Large intestine (tissue), 3 donors: ENCODE data around the gene GMEB1. TPM values are rescaled to one million over a fixed set of nuclear protein-coding genes. Genes with fewer than 3 reads are reported as not detected.
"Not testable (repeated sequence)": the region's sequence is repeated elsewhere in the genome, so short reads cannot be mapped to it uniquely, and the experiment has no call there.

Experiments used
- DNase-seq, 2 donors: peaks; one replicate each; pipeline versions ENCODE4 v3.0.0 to v3.0.0-alpha.2; 2013
- H3K27ac ChIP-seq: one replicate; pipeline ENCODE4 v1.5.1; 2013; ENCODE audit warnings: low read length
- H3K27me3 ChIP-seq: 2 replicates; pipeline ENCODE4 v1.6.1; 2013; ENCODE audit warnings: low read length; ENCODE audit not compliant: control insufficient read depth, insufficient read depth
- H3K36me3 ChIP-seq: 2 replicates; pipeline ENCODE4 v1.6.1; 2013; ENCODE audit warnings: low read length; ENCODE audit not compliant: control insufficient read depth, insufficient read depth
- H3K4me1 ChIP-seq: one replicate; pipeline ENCODE4 v1.6.1; 2013; ENCODE audit warnings: low read length; ENCODE audit not compliant: control insufficient read depth, insufficient read depth
- H3K4me3 ChIP-seq: one replicate; pipeline ENCODE4 v1.5.1; 2013; ENCODE audit warnings: low read length
- H3K9me3 ChIP-seq: one replicate; pipeline ENCODE4 v1.6.1; 2013; ENCODE audit warnings: mild to moderate bottlenecking, low read depth, low read length, moderate library complexity; ENCODE audit not compliant: control insufficient read depth
- whole genome bisulfite sequencing: methylation state at CpG from one replicate; pipeline ENCODE4 v1.1.5; 2013; ENCODE audit warnings: low lambda C conversion rate; ENCODE audit not compliant: insufficient coverage; 5-methylcytosine and 5-hydroxymethylcytosine counted together
- polyA plus RNA-seq: library from polyadenylated mRNA; unstranded; fragments of 120-200 nt; gene quantifications from one replicate; pipeline ENCODE4 v1.2.1, GENCODE V29; 2013

The GMEB1 gene
- polyA plus RNA-seq, 1 donor: 11.6 TPM

GRCh38 chr1:28719332-28719619, 50.7 kb downstream of the GMEB1 start:
- DNase-seq: no peak
- no peaks in the 10 kb centered on the region for H3K4me1 ChIP-seq
- H3K36me3 ChIP-seq: peaks cover 13% of the 10 kb centered on the region
- no peaks in the 10 kb centered on the region for H3K27me3 ChIP-seq
- no peaks in the 10 kb centered on the region for H3K9me3 ChIP-seq
- H3K4me3 ChIP-seq: no peak overlapping the region
- H3K27ac ChIP-seq: no peak overlapping the region

DNA sequence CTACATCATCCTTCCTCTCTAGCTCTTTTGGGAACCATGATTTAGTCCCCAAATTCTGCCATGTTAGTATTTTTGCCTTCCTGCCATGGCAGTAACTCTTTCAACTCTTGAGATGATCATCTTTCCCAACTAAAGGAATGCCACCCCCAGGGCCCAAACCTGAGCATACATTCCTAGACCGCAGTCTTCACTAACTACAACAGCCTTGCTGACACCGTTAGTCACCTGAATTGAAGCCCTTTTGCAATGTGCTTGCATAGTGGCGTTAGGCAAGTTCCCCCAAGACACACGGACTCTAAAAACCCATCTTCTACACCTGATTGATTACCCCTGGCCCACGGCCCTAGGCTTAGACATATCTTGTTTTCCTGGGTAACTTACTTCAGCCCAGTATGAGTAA, 51.8 kb downstream of the GMEB1 start:
- no peak for DNase-seq
- Histone ChIP-seq H3K27ac (no peak overlapping the region), H3K4me1 (no peaks in the 10 kb centered on the region), H3K9me3 (no peaks in the 10 kb centered on the region), H3K36me3 (peaks cover 5% of the 10 kb centered on the region), H3K27me3 (no peaks in the 10 kb centered on the region), H3K4me3 (no peak overlapping the region)
- WGBS: no CpG with 5 or more reads among the region's 5 CpGs

- DNase-seq, H3K27ac ChIP-seq, H3K27me3 ChIP-seq, H3K4me1 ChIP-seq, H3K36me3 ChIP-seq, H3K4me3 ChIP-seq, H3K9me3 ChIP-seq: not testable (repeated sequence)
- no CpG with 5 or more reads among the region's 18 CpGs for WGBS
Measured at GRCh38 chr1:28721927-28722326, 53.3 kb downstream of the GMEB1 start.

DNA sequence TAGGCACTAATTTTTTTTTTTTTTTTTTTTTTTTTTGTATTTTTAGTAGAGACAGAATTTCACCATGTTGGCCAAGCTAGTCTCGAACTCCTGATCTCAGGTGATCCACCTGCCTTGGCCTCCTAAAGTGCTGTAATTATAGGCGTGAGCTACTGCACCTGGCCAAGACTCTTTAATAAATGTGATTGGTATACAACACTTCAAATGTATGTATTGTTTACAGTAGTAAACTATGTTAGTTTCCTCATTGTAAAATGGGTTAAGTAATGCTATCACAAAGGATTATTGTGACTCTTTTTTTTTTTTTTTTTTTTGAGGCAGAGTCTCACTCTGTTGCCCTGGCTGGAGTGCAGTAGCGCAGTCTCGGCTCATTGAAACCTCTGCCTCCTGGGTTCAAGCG, 56.8 kb downstream of the GMEB1 start:
- not testable (repeated sequence) for H3K36me3 ChIP-seq, H3K27me3 ChIP-seq, H3K27ac ChIP-seq, DNase-seq, H3K4me3 ChIP-seq, H3K4me1 ChIP-seq, H3K9me3 ChIP-seq
- WGBS: no CpG with 5 or more reads among the region's 5 CpGs

DNA sequence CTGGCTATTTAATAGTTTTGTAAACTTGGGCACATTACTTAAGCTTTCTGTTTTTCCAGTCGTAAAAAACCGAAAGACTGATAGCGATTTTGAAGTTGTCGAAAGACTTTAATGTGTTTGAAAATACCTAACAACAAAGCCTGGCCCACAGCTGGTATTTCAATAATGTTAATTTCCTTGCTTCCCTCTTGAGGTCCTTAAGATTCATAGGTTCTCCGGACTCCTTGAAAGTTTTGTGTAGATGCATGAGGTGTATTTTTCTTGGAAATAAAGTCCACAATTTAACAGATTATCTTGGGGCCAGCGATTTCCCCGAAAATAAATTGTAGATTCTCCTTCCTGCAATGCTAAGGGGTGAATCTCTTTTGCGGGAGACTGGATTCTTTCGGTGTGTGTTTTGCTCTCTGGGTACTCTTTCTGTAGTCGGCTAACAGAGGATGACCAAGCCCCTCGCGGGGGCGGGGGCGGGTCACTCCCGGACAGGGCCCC, 67.4 kb downstream of the GMEB1 start:
- Histone ChIP-seq H3K27me3 (no peaks in the 10 kb centered on the region), H3K4me1 (peaks cover 18% of the 10 kb centered on the region), H3K9me3 (no peaks in the 10 kb centered on the region), H3K27ac (peak overlapping the region; percentile 88), H3K4me3 (peak overlapping the region; percentile 91), H3K36me3 (peaks cover 20% of the 10 kb centered on the region)
- 7% methylated on average over 5 of the region's 15 CpGs for WGBS
- no peak for DNase-seq

DNA sequence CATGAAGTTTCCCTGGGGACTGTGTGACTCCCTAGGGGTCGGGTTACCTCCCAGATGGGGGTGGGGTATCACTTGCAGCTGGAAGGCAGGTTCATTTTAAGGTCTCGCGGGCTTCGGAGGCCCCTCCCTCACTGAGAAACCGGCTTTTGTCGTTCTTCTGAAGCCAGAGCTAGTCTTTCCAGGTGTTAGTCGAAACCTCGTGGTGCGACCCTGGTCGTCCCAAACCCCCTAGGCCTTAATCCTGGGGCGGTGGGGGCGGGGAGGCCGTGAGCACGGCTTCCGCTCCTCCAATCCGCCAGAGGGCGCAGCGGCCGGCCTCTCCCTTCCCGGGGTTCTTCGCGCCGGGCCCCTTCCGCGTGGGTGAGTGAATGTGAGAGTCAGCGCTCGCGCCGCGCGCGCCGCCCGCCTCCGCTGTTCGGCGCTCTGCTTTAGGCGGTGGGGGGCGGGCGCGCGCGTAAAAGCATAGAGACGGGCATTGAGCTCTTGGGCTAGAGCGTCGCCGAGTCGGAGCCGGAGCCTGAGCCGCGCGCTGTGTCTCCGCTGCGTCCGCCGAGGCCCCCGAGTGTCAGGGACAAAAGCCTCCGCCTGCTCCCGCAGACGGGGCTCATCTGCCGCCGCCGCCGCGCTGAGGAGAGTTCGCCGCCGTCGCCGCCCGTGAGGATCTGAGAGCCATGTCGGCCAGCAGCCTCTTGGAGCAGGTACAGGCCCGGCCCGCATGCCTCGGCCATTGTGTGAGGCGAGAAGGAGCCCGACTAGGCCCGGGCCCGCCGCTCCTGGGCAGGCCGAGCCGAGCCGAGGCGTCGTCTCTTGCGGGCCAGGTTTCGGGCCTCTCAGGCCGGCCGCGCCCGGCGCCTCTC, 68.1 kb downstream of the GMEB1 start, which contains the start of gene YTHDF2:
Gene YTHDF2, plus strand, starts transcription at position 491 of the 857 bp plus-strand sequence. Its CDS starts 181 bp downstream, at position 672.
- H3K36me3 ChIP-seq: peaks cover 25% of the 10 kb centered on the region
- peaks cover 18% of the 10 kb centered on the region for H3K4me1 ChIP-seq
- peak within 1 kb of the TSS; percentile 91 for H3K27ac ChIP-seq
- H3K4me3 ChIP-seq: peak within 1 kb of the TSS; percentile 91
- DNase-seq: peak; percentile 97 to 99
- no CpG with 5 or more reads among the region's 92 CpGs for WGBS
- H3K9me3 ChIP-seq: no peaks in the 10 kb centered on the region
- H3K27me3 ChIP-seq: no peaks in the 10 kb centered on the region

GRCh38 chr1:28737307-28738132, 68.9 kb downstream of the GMEB1 start:
- Histone ChIP-seq H3K4me1 (peaks cover 18% of the 10 kb centered on the region), H3K27ac (peak overlapping the region; percentile 91), H3K9me3 (no peaks in the 10 kb centered on the region), H3K4me3 (peak overlapping the region; percentile 91), H3K27me3 (no peaks in the 10 kb centered on the region), H3K36me3 (peaks cover 33% of the 10 kb centered on the region)
- DNase-seq: peak in 1 of 2 donors; percentile 77
- WGBS: 0% methylated on average over 2 of the region's 53 CpGs

- Histone ChIP-seq H3K27ac (no peak overlapping the region), H3K36me3 (peaks cover 57% of the 10 kb centered on the region), H3K27me3 (no peaks in the 10 kb centered on the region), H3K4me3 (no peak overlapping the region), H3K9me3 (no peaks in the 10 kb centered on the region), H3K4me1 (peaks cover 11% of the 10 kb centered on the region)
- no peak for DNase-seq
Measured at GRCh38 chr1:28740118-28740517, 71.5 kb downstream of the GMEB1 start.

DNA sequence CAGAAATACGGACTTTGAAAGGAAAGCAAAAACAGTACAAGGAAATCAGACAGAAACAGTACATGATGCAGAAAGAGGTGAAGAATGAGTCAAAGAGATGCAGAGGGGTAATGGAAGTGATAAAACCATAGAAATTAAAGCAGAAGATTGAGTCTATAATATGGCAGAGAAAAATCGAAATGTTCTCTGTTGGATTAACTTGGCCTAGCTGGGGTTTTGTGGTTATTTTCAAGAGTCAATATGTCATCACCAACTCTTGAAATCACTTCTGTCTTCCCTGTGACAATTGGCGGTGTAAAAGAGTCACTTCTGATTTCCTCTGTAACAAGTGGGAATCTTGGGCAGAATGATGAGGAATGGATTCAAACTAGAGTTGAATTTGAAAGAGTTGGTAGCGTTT, 75.6 kb downstream of the GMEB1 start:
- no peaks in the 10 kb centered on the region for H3K9me3 ChIP-seq
- WGBS: 56% methylated on average over 2 of the region's 4 CpGs
- no peak for DNase-seq
- H3K4me1 ChIP-seq: peaks cover 4% of the 10 kb centered on the region
- no peak overlapping the region for H3K27ac ChIP-seq
- H3K4me3 ChIP-seq: no peak overlapping the region
- H3K27me3 ChIP-seq: no peaks in the 10 kb centered on the region
- H3K36me3 ChIP-seq: peaks cover 53% of the 10 kb centered on the region

DNA sequence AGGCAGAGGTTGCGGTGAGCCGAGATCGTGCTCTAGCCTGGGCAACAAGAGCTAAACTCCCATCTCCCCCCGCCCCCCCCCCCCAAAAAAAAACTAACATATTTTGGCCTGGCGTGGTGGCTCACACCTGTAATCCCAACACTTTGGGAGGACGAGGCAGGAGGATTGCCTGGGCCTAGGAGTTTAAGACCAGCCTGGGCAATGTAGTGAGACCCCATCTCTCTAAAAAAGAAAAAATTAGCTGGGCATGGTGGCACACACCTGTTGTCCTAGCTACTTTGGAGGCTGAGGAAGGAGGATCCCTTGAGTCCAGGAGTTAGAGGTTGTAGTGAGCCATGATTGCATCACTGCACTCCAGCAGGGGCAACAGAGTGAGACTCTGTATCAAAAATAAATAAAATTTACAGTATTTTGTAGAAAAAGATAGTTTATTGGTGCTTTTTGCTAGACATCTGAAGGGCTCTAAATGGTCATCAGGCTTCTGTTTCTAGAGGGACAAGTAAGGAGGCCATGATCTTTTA, 77.1 kb downstream of the GMEB1 start:
- Histone ChIP-seq H3K4me3 (no peak overlapping the region), H3K9me3 (no peaks in the 10 kb centered on the region), H3K27me3 (no peaks in the 10 kb centered on the region), H3K4me1 (peaks cover 4% of the 10 kb centered on the region), H3K36me3 (peaks cover 47% of the 10 kb centered on the region), H3K27ac (no peak overlapping the region)
- no peak for DNase-seq
- whole genome bisulfite sequencing: no CpG with 5 or more reads among the region's 6 CpGs
